ENCODE measurements around the gene ABCC5. TPM values are rescaled to one million over a fixed set of nuclear protein-coding genes. Genes with fewer than 3 reads are reported as not detected.
A peak's percentile ranks its signal among the peaks of the same experiment; 100 is the strongest.

Gene ABCC5
- total RNA-seq, 3 donors from 2014 or later: 34.4 to 45.7 (median 39.4) TPM

DNA sequence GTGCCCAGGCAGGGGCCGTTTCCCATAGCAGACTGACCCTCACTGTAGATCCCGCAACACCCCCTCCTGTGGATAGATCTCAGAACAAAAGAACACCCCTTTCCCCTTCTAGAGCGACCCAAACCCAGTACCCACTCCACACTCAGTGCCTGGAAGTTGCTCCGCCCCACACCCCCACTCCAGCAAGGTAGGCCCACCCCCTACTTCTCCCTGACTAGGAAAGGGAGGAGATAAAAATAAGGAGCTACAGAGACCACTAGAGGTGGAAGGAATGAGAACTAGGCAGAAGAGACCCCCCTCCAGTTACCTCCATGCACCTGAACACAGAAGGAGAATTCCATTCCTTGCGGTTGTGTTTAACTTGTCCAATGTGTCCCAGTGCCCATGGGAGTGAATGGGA, 102.8 kb downstream of the ABCC5 start:
- ATAC-seq (no peak), DNase-seq (no peak)
- H3K4me1 ChIP-seq (ENCODE audit: low read depth): no peaks in the 10 kb centered on the region
- TF ChIP-seq, protein P1, sequence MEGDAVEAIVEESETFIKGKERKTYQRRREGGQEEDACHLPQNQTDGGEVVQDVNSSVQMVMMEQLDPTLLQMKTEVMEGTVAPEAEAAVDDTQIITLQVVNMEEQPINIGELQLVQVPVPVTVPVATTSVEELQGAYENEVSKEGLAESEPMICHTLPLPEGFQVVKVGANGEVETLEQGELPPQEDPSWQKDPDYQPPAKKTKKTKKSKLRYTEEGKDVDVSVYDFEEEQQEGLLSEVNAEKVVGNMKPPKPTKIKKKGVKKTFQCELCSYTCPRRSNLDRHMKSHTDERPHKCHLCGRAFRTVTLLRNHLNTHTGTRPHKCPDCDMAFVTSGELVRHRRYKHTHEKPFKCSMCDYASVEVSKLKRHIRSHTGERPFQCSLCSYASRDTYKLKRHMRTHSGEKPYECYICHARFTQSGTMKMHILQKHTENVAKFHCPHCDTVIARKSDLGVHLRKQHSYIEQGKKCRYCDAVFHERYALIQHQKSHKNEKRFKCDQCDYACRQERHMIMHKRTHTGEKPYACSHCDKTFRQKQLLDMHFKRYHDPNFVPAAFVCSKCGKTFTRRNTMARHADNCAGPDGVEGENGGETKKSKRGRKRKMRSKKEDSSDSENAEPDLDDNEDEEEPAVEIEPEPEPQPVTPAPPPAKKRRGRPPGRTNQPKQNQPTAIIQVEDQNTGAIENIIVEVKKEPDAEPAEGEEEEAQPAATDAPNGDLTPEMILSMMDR (IDR thresholded peaks at IDR 0.05): no peak
- no peaks in the 10 kb centered on the region for H3K9me3 ChIP-seq
- H3K36me3 ChIP-seq (ENCODE audit: low read depth): no peaks in the 10 kb centered on the region
- no peak overlapping the region for H3K4me3 ChIP-seq
- intact Hi-C loops (cut with DNase I, micrococcal nuclease): no loop called here

DNA sequence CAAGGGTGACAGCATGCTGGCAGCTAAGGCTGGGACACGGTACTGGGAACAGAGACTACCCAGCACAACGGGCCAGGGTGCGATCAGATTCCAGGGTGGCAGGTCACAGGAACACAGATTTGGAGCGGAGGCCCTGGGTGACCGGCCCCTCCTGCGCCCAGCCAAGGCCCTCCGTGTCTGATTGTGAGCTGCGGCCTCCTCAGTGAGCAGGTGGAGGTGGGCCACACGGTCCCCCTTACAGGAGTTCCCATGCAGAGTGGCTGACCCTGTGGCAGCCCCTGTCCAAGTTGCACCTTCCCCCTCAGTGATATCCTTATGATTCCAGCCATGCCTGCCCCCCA, 104.1 kb downstream of the ABCC5 start:
- TF ChIP-seq, protein P1 (IDR thresholded peaks at IDR 0.05): no peak
- Histone ChIP-seq H3K4me3 (no peak overlapping the region), H3K9me3 (no peaks in the 10 kb centered on the region), H3K4me1 (ENCODE audit: low read depth) (no peaks in the 10 kb centered on the region), H3K36me3 (ENCODE audit: low read depth) (no peaks in the 10 kb centered on the region)
- intact Hi-C loops (cut with DNase I, micrococcal nuclease): no loop called here
- ATAC-seq (no peak), DNase-seq (no peak)

DNA sequence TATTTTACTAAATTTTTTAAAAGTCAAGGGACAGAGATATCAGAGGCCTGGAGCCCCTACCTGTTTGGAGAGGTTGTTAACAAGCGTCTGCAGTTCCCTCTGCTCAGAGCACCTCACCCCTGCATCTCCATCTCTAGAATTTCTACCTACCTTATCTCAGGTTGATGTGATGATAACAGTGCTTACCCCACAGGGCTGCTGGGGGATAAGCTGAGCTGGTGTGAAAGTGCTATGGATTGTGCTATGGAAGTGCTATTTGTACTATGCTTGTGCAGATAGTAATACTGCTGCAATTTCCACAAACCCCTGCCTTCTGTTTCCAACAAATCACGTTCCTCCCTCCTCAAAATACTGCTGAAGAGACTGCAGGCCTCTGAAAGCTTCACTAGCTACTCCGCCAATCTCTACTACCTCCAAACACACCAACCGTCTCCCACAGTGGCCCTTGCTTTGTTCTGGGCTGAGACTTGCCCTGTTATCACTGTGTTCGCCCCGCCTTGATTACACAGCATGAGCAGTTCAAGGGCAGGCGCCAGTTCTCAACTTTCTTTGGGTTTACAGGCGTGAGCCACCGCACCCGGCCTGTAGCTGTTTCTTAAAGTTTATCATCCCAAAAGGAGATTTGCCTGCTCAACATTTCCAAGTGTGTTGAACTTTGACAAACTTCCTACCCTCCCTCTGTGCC, 104.6 kb downstream of the ABCC5 start:
- TF ChIP-seq, protein P1 (IDR thresholded peaks at IDR 0.05): no peak
- H3K9me3 ChIP-seq: no peaks in the 10 kb centered on the region
- H3K36me3 ChIP-seq (ENCODE audit: low read depth): no peaks in the 10 kb centered on the region
- intact Hi-C loops (cut with DNase I, micrococcal nuclease): no loop called here
- H3K4me3 ChIP-seq: no peak overlapping the region
- ATAC-seq (peak; percentile 92), DNase-seq (no peak)
- no peaks in the 10 kb centered on the region for H3K4me1 ChIP-seq (ENCODE audit: low read depth)

DNA sequence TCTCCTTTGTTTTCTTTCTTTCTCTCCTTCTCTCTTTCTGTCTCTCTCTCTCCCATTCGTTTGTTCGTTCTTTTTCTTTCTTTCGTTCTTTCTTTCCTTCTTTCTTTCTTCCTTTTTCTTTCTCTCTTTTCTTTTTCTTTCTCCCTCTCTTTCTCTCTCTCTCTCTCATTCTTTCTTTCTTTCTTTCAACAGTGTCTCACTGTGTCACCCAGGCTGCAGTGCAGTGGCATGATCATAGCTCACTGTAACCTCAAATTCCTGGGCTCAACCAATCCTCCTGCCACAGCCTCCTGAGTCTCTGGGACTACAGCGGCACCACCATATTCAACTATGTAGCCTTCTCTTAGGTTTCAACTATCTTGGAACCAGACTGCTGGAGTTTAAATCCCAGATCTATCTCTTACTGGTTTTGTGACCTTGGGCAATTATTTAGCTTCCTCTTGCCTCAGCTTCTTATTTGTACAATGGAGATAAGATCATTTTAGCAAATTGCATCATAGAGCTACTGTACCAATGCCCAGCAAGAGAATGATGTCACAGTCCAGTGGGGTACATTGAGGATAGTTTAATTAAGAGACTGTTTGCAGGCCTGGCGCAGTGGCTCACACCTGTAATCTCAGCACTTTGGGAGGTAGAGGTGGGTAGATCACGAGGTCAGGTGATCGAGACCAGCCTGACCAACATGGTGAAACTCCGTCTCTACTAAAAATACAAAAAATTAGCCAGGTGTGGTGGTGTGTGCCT, 105.7 kb downstream of the ABCC5 start:
- intact Hi-C loops (cut with DNase I, micrococcal nuclease): no loop called here
- no peak for DNase-seq

DNA sequence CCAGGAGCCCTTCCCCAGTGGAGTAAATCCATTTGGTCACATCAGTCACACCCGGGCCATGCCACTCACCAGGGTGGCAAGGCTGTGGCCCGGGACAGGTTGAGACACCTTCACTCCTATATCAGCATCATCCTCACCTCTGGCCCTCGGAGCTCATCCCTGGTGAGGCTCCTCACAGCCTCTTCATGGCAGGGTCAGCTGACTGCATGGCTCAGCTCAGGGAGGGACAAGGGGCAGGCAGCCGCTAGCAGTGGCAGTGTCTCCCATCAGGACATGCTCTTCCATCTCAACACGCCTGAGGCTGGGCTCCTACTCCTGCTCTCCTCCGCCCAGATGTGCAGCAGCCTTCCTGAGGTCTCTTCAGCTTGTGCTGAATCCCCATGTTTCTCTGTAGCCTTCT, 106.6 kb downstream of the ABCC5 start:
- Histone ChIP-seq H3K9me3 (no peaks in the 10 kb centered on the region), H3K4me1 (ENCODE audit: low read depth) (no peaks in the 10 kb centered on the region), H3K36me3 (ENCODE audit: low read depth) (no peaks in the 10 kb centered on the region), H3K4me3 (no peak overlapping the region)
- intact Hi-C loops (cut with DNase I, micrococcal nuclease): no loop called here
- no peak for ATAC-seq
- DNase-seq: no peak
- TF ChIP-seq, protein P1 (IDR thresholded peaks at IDR 0.05): no peak

More for the DNA sequence above, 105.7 kb downstream of the ABCC5 start:
- Histone ChIP-seq H3K4me3 (no peak overlapping the region), H3K36me3 (ENCODE audit: low read depth) (no peaks in the 10 kb centered on the region), H3K9me3 (no peaks in the 10 kb centered on the region), H3K4me1 (ENCODE audit: low read depth) (no peaks in the 10 kb centered on the region)
- TF ChIP-seq, protein P1 (IDR thresholded peaks at IDR 0.05): no peak
- ATAC-seq: no peak

Data from mucosa of descending colon (tissue), 3 donors.